ENCODE data around the gene CGAS.

GRCh38 chr6:73481969-73482368 is 29.9 kb upstream of the CGAS start:
- TF ChIP-seq HMG20B (CRISPR knock-in tag; conservative IDR thresholded peaks at IDR 0.05) = no peak
- no peak for TF ChIP-seq ZNF337 (CRISPR knock-in tag; IDR thresholded peaks at IDR 0.05; ENCODE audit: borderline replicate concordance, low read depth)
- no peak for TF ChIP-seq EZH2 (conservative IDR thresholded peaks at IDR 0.05; ENCODE audit: low read depth, low read length)
- no peak for TF ChIP-seq TCF7L2 (IDR thresholded peaks at IDR 0.05; ENCODE audit: low read depth, low read length)
- no peak for TF ChIP-seq TBL1XR1 (IDR thresholded peaks at IDR 0.05; ENCODE audit: borderline replicate concordance, low read length, partially characterized antibody)
- TF ChIP-seq BRF2 (CRISPR knock-in tag; IDR thresholded peaks at IDR 0.05) = no peak
- TF ChIP-seq IRF2 (CRISPR knock-in tag; IDR thresholded peaks at IDR 0.05) = no peak
- TF ChIP-seq ZFP36 (IDR thresholded peaks at IDR 0.05; ENCODE audit: borderline replicate concordance, low read depth, low read length, partially characterized antibody) = no peak
- no peak for TF ChIP-seq SUZ12 (IDR thresholded peaks at IDR 0.05; ENCODE audit: low read depth, low read length)
- TF ChIP-seq ZNF558 (CRISPR knock-in tag; IDR thresholded peaks at IDR 0.05; ENCODE audit: borderline replicate concordance) = no peak
- TF ChIP-seq HDAC6 (IDR thresholded peaks at IDR 0.05; ENCODE audit: low read depth, low read length) = no peak
- no peak for TF ChIP-seq CTCF (CRISPR knock-in tag; IDR thresholded peaks at IDR 0.05)
